HEK293 (cell line): ENCODE data around the gene DDX41.

Experiments used
- CTCF ChIA-PET: fragments of 350-600 bp; formaldehyde crosslinking; extraction: SDS; loops from one replicate; lab custom pipeline; 2021; ENCODE audit warnings: antibody characterized with exemption; lab: Yijun Ruan, JAX
- POLR2A ChIA-PET: fragments of 300-600 bp; formaldehyde crosslinking; extraction: SDS; loops from one replicate; lab custom pipeline; 2020; ENCODE audit warnings: antibody characterized with exemption, inconsistent platforms; lab: Yijun Ruan, JAX
- H3K27ac ChIP-seq: fragments of 200-500 bp; sonication (Bioruptor generic); 2 replicates; pipeline ENCODE4 v1.5.1; 2014; ENCODE audit warnings: low read depth, low read length, control low read depth, inconsistent platforms; ENCODE audit errors: extremely low read depth
- H3K36me3 ChIP-seq, 2 experiments: fragments of 200-500 bp in 1 of 2; sonication (Bioruptor generic) in 1 of 2; 1 replicate in 1 of 2; 2 replicates in 1 of 2; pipeline ENCODE4 v1.5.1; 2014 to 2017; ENCODE audit warnings: inconsistent platforms in 2 of 2, low read length in 2 of 2; ENCODE audit not compliant: control insufficient read depth in 2 of 2, insufficient read depth in 1 of 2
- H3K4me1 ChIP-seq: fragments of 200-500 bp; sonication (Bioruptor generic); 2 replicates; pipeline ENCODE4 v1.5.1; 2014; ENCODE audit warnings: mild to moderate bottlenecking, low read length, inconsistent platforms; ENCODE audit not compliant: control insufficient read depth, insufficient read depth
- H3K4me3 ChIP-seq: 2 replicates; pipeline ENCODE4 v1.5.1; 2011; ENCODE audit warnings: low read depth, mild to moderate bottlenecking, control low read depth, low read length, moderate library complexity
- H3K9me3 ChIP-seq: fragments of 200-500 bp; sonication (Bioruptor generic); 2 replicates; pipeline ENCODE4 v1.5.1; 2014; ENCODE audit warnings: low read depth, low read length, inconsistent platforms; ENCODE audit not compliant: control insufficient read depth, insufficient read depth
- KLF1 ChIP-seq: fragments of 450-650 bp; formaldehyde crosslinking; IDR thresholded peaks from 2 replicates; pipeline ENCODE4 v1.5.1; 2016; ENCODE audit warnings: missing biosample characterization, missing genetic modification characterization
- KLF10 ChIP-seq: fragments of 450-650 bp; IDR thresholded peaks from 2 replicates; pipeline ENCODE4 v1.5.1; 2018; ENCODE audit warnings: missing biosample characterization, mild to moderate bottlenecking, missing genetic modification characterization
- KLF8 ChIP-seq: fragments of 450-650 bp; formaldehyde crosslinking; IDR thresholded peaks from 2 replicates; pipeline ENCODE4 v1.5.1; 2016; ENCODE audit warnings: missing biosample characterization, missing genetic modification characterization
- KLF9 ChIP-seq: fragments of 450-650 bp; formaldehyde crosslinking; IDR thresholded peaks from 2 replicates; pipeline ENCODE4 v1.5.1; 2016; ENCODE audit warnings: missing biosample characterization, missing genetic modification characterization, low read depth
- PRDM10 ChIP-seq: fragments of 450-650 bp; formaldehyde crosslinking; IDR thresholded peaks from 2 replicates; pipeline ENCODE4 v1.5.1; 2016; ENCODE audit warnings: missing biosample characterization, missing genetic modification characterization
- PRDM2 ChIP-seq: fragments of 450-650 bp; formaldehyde crosslinking; IDR thresholded peaks from 2 replicates; pipeline ENCODE4 v1.5.1; 2016; ENCODE audit warnings: missing biosample characterization, missing genetic modification characterization, borderline replicate concordance
- SP3 ChIP-seq: fragments of 450-650 bp; formaldehyde crosslinking; IDR thresholded peaks from 2 replicates; pipeline ENCODE4 v1.5.1; 2016; ENCODE audit warnings: missing biosample characterization, missing genetic modification characterization
- ZBTB21 ChIP-seq: fragments of 450-650 bp; formaldehyde crosslinking; IDR thresholded peaks from 2 replicates; pipeline ENCODE4 v1.5.1; 2017; ENCODE audit warnings: missing biosample characterization, missing genetic modification characterization
- ZBTB7A ChIP-seq: fragments of 450-650 bp; formaldehyde crosslinking; IDR thresholded peaks from 2 replicates; pipeline ENCODE4 v1.5.1; 2016; ENCODE audit warnings: low read depth, missing biosample characterization, missing genetic modification characterization
- ZIC2 ChIP-seq: fragments of 450-650 bp; formaldehyde crosslinking; IDR thresholded peaks from 2 replicates; pipeline ENCODE4 v1.5.1; 2016; ENCODE audit warnings: missing biosample characterization, missing genetic modification characterization
- ZNF112 ChIP-seq: fragments of 450-650 bp; formaldehyde crosslinking; IDR thresholded peaks from 2 replicates; pipeline ENCODE4 v1.5.0; 2017; ENCODE audit warnings: missing biosample characterization, missing genetic modification characterization
- ZNF138 ChIP-seq: fragments of 450-650 bp; formaldehyde crosslinking; IDR thresholded peaks from 2 replicates; pipeline ENCODE4 v1.5.1; 2016; ENCODE audit warnings: missing biosample characterization, missing genetic modification characterization, borderline replicate concordance
- ZNF174 ChIP-seq: fragments of 450-650 bp; formaldehyde crosslinking; IDR thresholded peaks from 2 replicates; pipeline ENCODE4 v1.5.0; 2017; ENCODE audit warnings: missing biosample characterization, mild to moderate bottlenecking, missing genetic modification characterization
- ZNF24 ChIP-seq: fragments of 450-650 bp; formaldehyde crosslinking; IDR thresholded peaks from 2 replicates; pipeline ENCODE4 v1.5.1; 2016; ENCODE audit warnings: missing biosample characterization, missing genetic modification characterization
- ZNF398 ChIP-seq: fragments of 450-650 bp; formaldehyde crosslinking; IDR thresholded peaks from 2 replicates; pipeline ENCODE4 v1.5.1; 2017; ENCODE audit warnings: missing biosample characterization, missing genetic modification characterization
- ZNF449 ChIP-seq: fragments of 450-650 bp; formaldehyde crosslinking; IDR thresholded peaks from 2 replicates; pipeline ENCODE4 v1.5.1; 2017; ENCODE audit warnings: missing biosample characterization, mild to moderate bottlenecking, missing genetic modification characterization, moderate library complexity
- ZNF513 ChIP-seq: fragments of 450-650 bp; IDR thresholded peaks from 2 replicates; pipeline ENCODE4 v1.5.1; 2018; ENCODE audit warnings: missing biosample characterization, missing genetic modification characterization
- ZNF621 ChIP-seq: fragments of 450-650 bp; formaldehyde crosslinking; IDR thresholded peaks from 2 replicates; pipeline ENCODE4 v1.5.1; 2017; ENCODE audit warnings: missing biosample characterization, missing genetic modification characterization
- ZNF701 ChIP-seq: fragments of 450-650 bp; formaldehyde crosslinking; IDR thresholded peaks from 2 replicates; pipeline ENCODE4 v1.5.1; 2016; ENCODE audit warnings: missing biosample characterization, missing genetic modification characterization
- ZNF768 ChIP-seq: fragments of 450-650 bp; formaldehyde crosslinking; IDR thresholded peaks from 2 replicates; pipeline ENCODE4 v1.5.1; 2018; ENCODE audit warnings: missing biosample characterization, mild to moderate bottlenecking, missing genetic modification characterization
- ZNF791 ChIP-seq: fragments of 450-650 bp; formaldehyde crosslinking; IDR thresholded peaks from 2 replicates; pipeline ENCODE4 v1.5.1; 2016; ENCODE audit warnings: missing biosample characterization, missing genetic modification characterization
- ZNF792 ChIP-seq: fragments of 450-650 bp; formaldehyde crosslinking; IDR thresholded peaks from 2 replicates; pipeline ENCODE4 v1.5.1; 2016; ENCODE audit warnings: missing biosample characterization, missing genetic modification characterization
- ZNF830 ChIP-seq: fragments of 450-650 bp; IDR thresholded peaks from 2 replicates; pipeline ENCODE4 v1.5.0; 2018; ENCODE audit warnings: missing biosample characterization, missing genetic modification characterization, low read depth, mild to moderate bottlenecking, moderate library complexity

DDX41 gene

GRCh38 chr5:177553671-177554429 lies 37.1 kb upstream of the DDX41 start:
- Histone ChIP-seq H3K27ac (peak overlapping the region; percentile 63; the same call in 1 of the 2 replicates), H3K9me3 (no peaks in the 10 kb centered on the region), H3K36me3 (peaks cover 4 to 34% of the 10 kb centered on the region in 2 experiments; a peak in 1 of 3 replicates), H3K4me3 (peak overlapping the region; percentile 97), H3K4me1 (peaks cover 5% of the 10 kb centered on the region; the same call in 1 of the 2 replicates)
- POLR2A ChIA-PET: interaction anchor here (1.1 to 1.2 kb wide), 2 partner anchors 46 to 56 kb away, joined by 3 to 4 read pairs; partner anchors contain the start of genes B4GALT7 and PDLIM7
- CTCF ChIA-PET: interaction anchor here (0.7 to 1.8 kb wide), 2 partner anchors 9 to 54 kb away, joined by 3 to 5 read pairs; no protein-coding TSS in a partner anchor
- TF ChIP-seq ZNF621: no peak
- no peak for TF ChIP-seq ZNF138 (tag by site-specific recombination)
- no peak for TF ChIP-seq PRDM2 (tag by site-specific recombination)
- peak; percentile 35 for TF ChIP-seq PRDM10 (tag by site-specific recombination)
- peak; percentile 17; the same call in 1 of the 2 replicates for TF ChIP-seq SP3 (tag by site-specific recombination)
- TF ChIP-seq ZNF792: no peak
- TF ChIP-seq ZNF398 (tag by site-specific recombination): no peak
- TF ChIP-seq ZNF24 (tag by site-specific recombination): no peak
- TF ChIP-seq ZNF768 (tag by site-specific recombination): no peak
- TF ChIP-seq ZNF830 (tag by site-specific recombination): no peak
- TF ChIP-seq KLF10 (tag by site-specific recombination): no peak
- no peak for TF ChIP-seq ZBTB21
- no peak for TF ChIP-seq ZNF174 (tag by site-specific recombination)
- TF ChIP-seq ZNF791 (tag by site-specific recombination): no peak
- no peak for TF ChIP-seq ZBTB7A (tag by site-specific recombination)
- TF ChIP-seq ZIC2 (tag by site-specific recombination): peak; percentile 50
- no peak for TF ChIP-seq ZNF112 (tag by site-specific recombination)
- no peak for TF ChIP-seq ZNF513
- peak; percentile 54 for TF ChIP-seq KLF9 (tag by site-specific recombination)
- TF ChIP-seq KLF1: 0 out of 2 replicates have a peak, but pooled peaks have one; percentile 30
- TF ChIP-seq KLF8 (tag by site-specific recombination): no peak
- TF ChIP-seq ZNF701 (tag by site-specific recombination): no peak
- no peak for TF ChIP-seq ZNF449
